KMS-11 (cell line): ENCODE data around the gene ANKRD50.

Experiments used
- H2AFZ ChIP-seq: fragments of 200-600 bp; sonication (generic); 2 replicates; pipeline ENCODE4 v1.6.1; 2016; ENCODE audit warnings: antibody characterized with exemption, mixed run types, low read depth
- H3K27ac ChIP-seq: fragments of 200-600 bp; sonication (generic); 2 replicates; pipeline ENCODE4 v1.6.1; 2016; ENCODE audit warnings: mild to moderate bottlenecking, mixed run types
- H3K27me3 ChIP-seq: fragments of 200-600 bp; sonication (generic); 2 replicates; pipeline ENCODE4 v1.6.1; 2017; ENCODE audit warnings: mild to moderate bottlenecking, low read depth, mixed run types, moderate library complexity; ENCODE audit not compliant: insufficient read depth
- H3K36me3 ChIP-seq: fragments of 200-600 bp; sonication (generic); 2 replicates; pipeline ENCODE4 v1.6.1; 2017; ENCODE audit warnings: mild to moderate bottlenecking, mixed run types; ENCODE audit not compliant: insufficient read depth
- H3K4me1 ChIP-seq: fragments of 200-600 bp; sonication (generic); 2 replicates; pipeline ENCODE4 v1.6.1; 2016; ENCODE audit warnings: mild to moderate bottlenecking, low read depth, mixed run types; ENCODE audit not compliant: poor library complexity, severe bottlenecking
- H3K4me2 ChIP-seq: fragments of 200-600 bp; sonication (generic); 2 replicates; pipeline ENCODE4 v1.7.0; 2016; ENCODE audit warnings: mild to moderate bottlenecking, mixed run types
- H3K4me3 ChIP-seq: fragments of 200-600 bp; sonication (generic); IDR thresholded peaks from 2 replicates; pipeline ENCODE4 v1.6.1; 2017; ENCODE audit warnings: low read depth, low read length, mixed read lengths; ENCODE audit not compliant: insufficient read depth
- H3K79me2 ChIP-seq: fragments of 200-600 bp; sonication (generic); 2 replicates; pipeline ENCODE4 v1.6.1; 2016; ENCODE audit warnings: low read depth, mixed run types; ENCODE audit not compliant: insufficient read depth
- H3K9ac ChIP-seq: fragments of 200-600 bp; sonication (generic); 2 replicates; pipeline ENCODE4 v1.6.1; 2016; ENCODE audit warnings: mild to moderate bottlenecking, mixed run types
- H4K20me1 ChIP-seq: fragments of 200-600 bp; sonication (generic); 2 replicates; pipeline ENCODE4 v1.6.1; 2016; ENCODE audit warnings: mild to moderate bottlenecking, mixed run types; ENCODE audit not compliant: insufficient read depth
- TF ChIP-seq, protein P1 (sequence below): fragments of 200-600 bp; sonication (generic); conservative IDR thresholded peaks from 2 replicates; pipeline ENCODE4 v1.6.1; 2017; ENCODE audit warnings: low read depth, mild to moderate bottlenecking, antibody characterized with exemption, low read length, moderate library complexity, mixed read lengths

Gene ANKRD50

DNA sequence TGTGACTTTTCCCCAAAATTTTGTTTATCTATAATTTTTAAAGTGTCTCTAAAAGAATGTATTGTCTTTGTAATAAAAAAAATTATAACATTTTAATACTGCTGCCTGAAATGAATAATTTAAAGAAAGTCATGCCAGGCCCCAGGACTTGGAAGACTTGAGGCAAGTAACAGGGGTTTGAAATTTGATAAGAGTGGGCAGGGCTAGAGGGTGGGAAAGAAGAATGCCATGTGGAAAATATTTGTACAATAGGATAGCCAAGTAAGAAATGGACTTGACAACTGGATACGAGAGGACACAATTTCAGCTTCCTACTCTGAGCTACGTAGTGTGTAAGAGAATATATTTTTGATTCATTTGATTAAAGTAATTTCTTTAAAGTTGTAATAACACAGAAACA is 36.9 kb upstream of the ANKRD50 start:
- no peak overlapping the region for H2AFZ ChIP-seq
- TF ChIP-seq, protein P1, sequence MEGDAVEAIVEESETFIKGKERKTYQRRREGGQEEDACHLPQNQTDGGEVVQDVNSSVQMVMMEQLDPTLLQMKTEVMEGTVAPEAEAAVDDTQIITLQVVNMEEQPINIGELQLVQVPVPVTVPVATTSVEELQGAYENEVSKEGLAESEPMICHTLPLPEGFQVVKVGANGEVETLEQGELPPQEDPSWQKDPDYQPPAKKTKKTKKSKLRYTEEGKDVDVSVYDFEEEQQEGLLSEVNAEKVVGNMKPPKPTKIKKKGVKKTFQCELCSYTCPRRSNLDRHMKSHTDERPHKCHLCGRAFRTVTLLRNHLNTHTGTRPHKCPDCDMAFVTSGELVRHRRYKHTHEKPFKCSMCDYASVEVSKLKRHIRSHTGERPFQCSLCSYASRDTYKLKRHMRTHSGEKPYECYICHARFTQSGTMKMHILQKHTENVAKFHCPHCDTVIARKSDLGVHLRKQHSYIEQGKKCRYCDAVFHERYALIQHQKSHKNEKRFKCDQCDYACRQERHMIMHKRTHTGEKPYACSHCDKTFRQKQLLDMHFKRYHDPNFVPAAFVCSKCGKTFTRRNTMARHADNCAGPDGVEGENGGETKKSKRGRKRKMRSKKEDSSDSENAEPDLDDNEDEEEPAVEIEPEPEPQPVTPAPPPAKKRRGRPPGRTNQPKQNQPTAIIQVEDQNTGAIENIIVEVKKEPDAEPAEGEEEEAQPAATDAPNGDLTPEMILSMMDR: no peak
- H3K9ac ChIP-seq: no peak overlapping the region
- no peak overlapping the region for H3K4me2 ChIP-seq
- no peaks in the 10 kb centered on the region for H3K27me3 ChIP-seq
- H3K4me3 ChIP-seq: no peak overlapping the region
- no peaks in the 10 kb centered on the region for H4K20me1 ChIP-seq
- no peaks in the 10 kb centered on the region for H3K79me2 ChIP-seq
- no peaks in the 10 kb centered on the region for H3K4me1 ChIP-seq
- no peak overlapping the region for H3K27ac ChIP-seq
- H3K36me3 ChIP-seq: no peaks in the 10 kb centered on the region

DNA sequence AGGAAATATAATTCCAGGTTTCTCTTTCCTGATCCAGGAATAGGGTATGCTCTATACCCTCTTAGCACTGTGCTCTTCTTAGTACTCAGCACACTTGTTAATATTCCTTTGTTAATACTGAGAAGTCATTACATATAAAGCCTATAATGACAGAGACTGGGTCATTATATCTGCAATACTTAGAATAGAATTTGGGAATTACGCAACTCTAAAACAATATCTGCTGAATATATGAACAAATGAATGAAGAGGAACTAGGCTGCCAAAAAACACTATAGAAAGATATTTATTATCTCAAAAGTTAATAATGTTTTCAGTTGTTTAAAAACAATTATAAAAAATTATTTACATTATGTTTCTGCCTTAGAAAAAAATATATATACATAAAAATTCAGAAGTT is 36.4 kb upstream of the ANKRD50 start:
- Histone ChIP-seq H3K4me2 (no peak overlapping the region), H3K36me3 (no peaks in the 10 kb centered on the region)
- TF ChIP-seq, protein P1: no peak

DNA sequence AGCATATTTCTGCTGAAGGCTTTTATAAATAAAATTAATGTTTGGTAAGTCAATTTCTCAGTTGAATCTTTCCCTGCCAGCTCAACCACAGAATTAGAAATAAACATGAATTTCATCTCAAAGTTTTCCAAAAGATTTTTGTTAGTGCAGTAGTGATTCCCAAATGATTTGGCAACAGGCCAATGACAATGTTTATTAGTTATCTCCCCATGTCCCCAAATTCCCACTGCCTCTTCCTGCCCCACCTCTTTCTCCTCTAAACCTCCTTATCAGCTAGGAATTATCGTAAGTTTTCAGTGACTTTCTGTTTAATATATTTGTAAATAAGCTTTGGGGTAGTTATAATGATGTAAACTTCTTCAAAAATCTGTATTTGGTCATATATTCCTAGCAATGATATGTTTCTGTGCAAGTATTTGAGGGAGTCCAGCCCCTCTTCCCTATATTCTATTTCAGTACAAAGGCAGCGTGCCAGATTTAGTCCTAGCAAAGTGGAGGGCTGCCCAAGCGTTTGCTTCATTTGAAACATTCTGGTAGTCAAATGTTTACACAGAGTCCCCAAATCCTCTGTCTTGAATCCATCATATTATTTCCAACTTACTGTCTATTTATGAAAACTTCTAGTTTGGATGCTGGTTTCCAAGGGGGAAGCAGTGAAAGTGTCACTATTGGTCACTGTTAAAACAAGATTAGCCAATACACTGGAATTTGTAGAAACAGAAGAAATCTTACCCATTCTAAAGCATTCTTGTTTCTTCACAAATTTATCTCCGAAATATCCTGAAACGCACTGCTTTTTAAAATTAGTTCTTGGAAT is 33.7 kb upstream of the ANKRD50 start:
- Histone ChIP-seq H3K27me3 (no peaks in the 10 kb centered on the region; the same call in 1 of the 2 replicates), H3K27ac (no peak overlapping the region), H3K4me2 (no peak overlapping the region), H3K79me2 (no peaks in the 10 kb centered on the region), H2AFZ (no peak overlapping the region), H3K4me3 (no peak overlapping the region), H3K9ac (no peak overlapping the region), H3K36me3 (no peaks in the 10 kb centered on the region), H3K4me1 (no peaks in the 10 kb centered on the region), H4K20me1 (no peaks in the 10 kb centered on the region)
- TF ChIP-seq, protein P1: no peak

More for the DNA sequence above, 36.4 kb upstream of the ANKRD50 start:
- H3K9ac ChIP-seq: no peak overlapping the region
- H3K27me3 ChIP-seq: no peaks in the 10 kb centered on the region
- H3K27ac ChIP-seq: no peak overlapping the region
- no peaks in the 10 kb centered on the region for H3K79me2 ChIP-seq
- no peaks in the 10 kb centered on the region for H4K20me1 ChIP-seq
- no peak overlapping the region for H2AFZ ChIP-seq
- no peaks in the 10 kb centered on the region for H3K4me1 ChIP-seq
- H3K4me3 ChIP-seq: no peak overlapping the region

DNA sequence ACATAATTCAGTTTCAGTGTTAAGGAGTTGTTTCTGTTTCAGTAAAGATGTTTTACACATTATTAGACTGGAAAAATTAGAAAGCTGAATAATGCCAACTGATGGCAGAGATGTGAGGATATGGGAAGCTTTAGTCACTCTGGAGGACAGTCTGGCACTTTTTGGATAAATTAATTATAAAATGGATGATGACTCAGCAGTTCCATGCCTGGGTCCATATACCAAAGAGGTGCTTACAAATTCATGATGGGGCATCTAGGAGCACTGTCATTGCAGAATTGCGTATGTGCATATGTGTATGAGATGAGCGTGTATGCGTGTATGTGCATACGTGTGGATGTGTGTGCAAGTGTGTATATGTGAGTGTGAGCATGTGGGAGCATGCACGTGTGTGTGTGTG is 31.2 kb upstream of the ANKRD50 start:
- TF ChIP-seq, protein P1: no peak
- no peak overlapping the region for H3K27ac ChIP-seq
- no peaks in the 10 kb centered on the region; the same call in 1 of the 2 replicates for H3K27me3 ChIP-seq
- no peaks in the 10 kb centered on the region for H4K20me1 ChIP-seq
- H3K4me1 ChIP-seq: no peaks in the 10 kb centered on the region
- H2AFZ ChIP-seq: no peak overlapping the region
- H3K36me3 ChIP-seq: no peaks in the 10 kb centered on the region
- no peak overlapping the region for H3K4me2 ChIP-seq
- H3K9ac ChIP-seq: no peak overlapping the region
- no peak overlapping the region for H3K4me3 ChIP-seq
- no peaks in the 10 kb centered on the region for H3K79me2 ChIP-seq
